Endothelial cell of hepatic sinusoid (primary cell): ENCODE results near the gene KLF16.

Experiments used
- in situ Hi-C: cut with HindIII; loops from 2 replicates; pipeline ENCODE4 v1.10.0; 2017; ENCODE audit warnings: low sequenced_read_pairs

Gene KLF16

DNA sequence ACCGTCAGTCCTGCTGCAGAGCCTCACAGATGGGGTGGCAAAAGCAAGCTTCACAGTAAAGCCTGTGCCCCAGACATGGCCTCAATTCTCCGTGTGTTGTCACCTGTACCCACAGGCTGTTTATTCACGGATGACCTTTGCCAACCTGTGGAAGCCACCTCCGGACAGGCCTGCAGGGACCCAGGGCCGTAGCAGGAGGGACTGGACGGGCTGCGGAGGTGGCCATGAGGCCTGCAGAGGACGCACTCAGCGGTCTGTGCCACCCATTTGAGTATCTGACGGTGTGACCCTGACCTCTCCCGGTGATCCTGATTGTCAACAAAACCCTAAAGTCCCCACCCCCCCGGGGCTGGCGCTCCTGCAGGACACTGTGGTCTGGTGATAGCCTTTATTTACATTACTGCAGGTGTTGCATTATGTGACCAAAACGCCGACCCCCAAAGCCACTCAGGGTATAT is 7.8 kb upstream of the KLF16 start:
- in situ Hi-C loops, result no loop called here

DNA sequence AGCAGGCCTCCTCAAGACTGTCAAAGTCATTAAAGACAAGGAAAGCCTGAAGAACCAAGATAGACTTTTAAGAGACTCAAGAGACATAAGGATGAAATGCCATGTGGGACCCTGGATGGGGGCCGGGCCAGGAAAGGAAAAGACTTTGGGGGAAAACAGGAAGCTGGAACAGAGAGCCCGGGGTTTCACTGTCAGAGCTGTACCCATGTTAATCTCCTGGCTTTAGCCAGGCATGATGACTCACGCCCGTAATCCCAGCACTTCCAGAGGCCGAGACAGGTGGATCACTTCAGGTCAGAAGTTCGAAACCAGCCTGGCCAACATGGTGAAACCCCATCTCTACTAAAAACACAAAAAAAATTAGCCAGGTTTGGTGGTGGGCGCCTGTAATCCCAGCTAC is 5.6 kb upstream of the KLF16 start:
- in situ Hi-C loops, result no loop called here

DNA sequence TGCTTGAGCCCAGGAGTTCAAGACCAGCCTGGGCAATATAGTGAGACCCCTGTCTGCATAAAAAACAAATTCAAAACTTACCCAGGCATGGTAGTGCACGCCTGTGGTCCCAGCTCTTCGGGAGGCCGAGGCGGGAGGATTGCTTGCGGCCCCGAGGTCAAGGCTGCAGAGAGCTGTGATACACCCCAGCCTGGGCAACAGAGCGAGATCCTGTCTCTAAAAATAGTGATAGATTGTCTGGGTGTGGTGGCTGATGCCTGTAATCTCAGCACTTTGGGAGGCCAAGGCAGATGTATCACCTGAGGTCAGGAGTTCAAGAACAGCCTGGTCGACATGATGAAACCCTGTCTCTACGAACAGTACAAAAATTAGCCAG is 4.0 kb upstream of the KLF16 start:
- in situ Hi-C loops, result no loop called here

DNA sequence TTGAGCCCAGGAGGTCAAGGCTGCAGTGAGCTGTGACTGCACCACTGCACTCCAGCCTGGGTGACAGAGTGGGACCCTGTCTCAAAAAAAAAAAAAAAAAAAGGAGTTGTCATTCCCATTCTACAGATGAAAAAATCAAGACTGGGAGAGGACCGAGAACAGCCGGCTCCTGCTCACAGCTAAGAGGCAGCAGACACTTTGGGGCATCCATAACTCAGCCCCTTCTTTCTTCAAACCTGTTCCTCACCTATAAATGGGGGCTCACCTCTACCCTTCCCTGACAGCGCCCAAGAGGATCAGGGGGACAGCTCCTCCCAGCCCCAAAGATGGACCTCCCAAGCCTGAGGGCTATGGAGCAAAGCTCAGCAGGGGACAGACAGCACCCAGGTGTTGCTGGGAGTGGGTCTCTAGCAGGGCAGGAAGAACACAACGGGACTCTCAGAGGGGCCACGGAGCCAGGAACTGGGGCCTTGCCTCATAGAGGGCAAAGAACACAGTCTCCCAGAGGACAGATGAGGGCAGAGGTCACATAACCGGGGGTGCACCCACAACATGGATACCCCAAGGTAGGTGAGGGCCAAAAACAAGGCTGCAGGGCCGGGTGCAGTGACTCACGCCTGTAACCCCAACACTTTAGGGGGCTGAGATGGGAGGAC is 3.4 kb upstream of the KLF16 start:
- in situ Hi-C loops, result no loop called here

DNA sequence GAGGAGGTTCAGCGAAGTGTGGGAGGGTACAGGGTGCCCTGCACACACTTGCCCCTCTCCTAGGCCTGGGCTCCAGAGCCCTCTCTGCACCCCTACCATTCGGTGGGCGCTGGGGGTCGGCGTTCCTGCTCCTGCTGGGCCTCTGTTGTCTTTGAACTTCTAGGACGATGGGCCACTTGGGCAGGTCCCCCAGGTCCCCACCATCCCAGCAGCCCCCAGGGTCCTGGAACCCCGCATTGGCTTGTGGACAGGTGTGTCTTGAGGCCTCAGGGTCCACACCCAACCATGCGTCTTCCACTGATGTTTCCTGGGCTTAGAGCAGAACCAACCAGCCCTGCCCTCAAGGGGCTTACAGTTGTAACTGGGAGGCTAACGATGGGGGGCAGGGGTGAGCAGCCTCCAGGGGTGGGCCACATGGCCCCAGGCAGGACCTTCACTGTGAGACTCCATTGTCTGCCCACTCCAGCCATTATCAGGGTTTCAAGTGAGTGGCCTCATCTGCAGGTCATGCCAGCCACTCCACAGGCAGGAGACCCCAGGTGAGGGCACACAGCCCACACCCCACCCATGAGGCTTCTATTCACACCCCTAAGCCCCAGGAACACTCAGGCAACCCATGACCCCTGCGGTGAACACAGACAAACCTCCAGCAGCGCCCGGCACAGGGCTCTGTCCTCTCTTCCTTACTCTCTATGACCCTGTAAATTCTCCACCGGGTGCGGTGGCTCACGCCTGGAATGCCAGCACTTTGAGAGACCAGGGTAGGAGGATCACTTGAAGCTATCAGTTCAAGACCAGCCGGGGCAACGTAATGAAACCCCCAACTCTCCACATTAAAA is 2.0 kb upstream of the KLF16 start:
- in situ Hi-C loops, result no loop called here

DNA sequence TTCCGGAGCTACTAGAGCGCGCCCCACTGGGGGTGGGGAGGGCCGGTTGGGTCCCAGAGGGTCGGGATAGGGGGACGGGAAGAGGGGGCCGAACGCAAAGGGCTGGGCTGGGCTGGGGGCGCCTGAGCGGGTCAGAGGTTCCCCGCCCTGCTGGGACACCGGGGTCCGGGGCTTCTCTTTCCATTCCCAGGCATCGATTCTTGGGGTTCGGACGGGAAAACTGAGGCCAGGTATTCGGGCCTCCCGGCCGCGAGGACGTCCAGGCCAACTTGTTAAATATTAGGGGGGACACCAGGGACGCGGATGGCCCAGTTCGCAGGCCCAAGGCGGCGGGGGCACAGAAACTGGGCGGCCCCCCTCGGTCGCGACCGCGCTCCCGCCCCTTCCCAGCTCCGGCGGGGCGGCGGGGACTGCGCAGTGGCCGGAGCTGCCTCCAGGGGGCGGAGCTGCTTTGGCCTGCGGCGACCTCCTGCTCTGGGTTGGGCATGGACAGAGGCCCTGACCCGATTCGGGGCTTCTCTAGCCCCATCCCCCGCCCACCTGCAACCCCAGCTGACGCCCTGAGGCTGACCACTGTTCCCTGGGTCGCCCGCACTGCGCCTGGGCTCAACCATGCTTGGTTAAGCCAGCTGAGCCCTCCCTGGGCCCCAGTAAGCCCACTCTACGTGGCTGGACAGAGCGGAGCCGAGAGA is 1.2 kb upstream of the KLF16 start:
- in situ Hi-C loops, result no loop called here

DNA sequence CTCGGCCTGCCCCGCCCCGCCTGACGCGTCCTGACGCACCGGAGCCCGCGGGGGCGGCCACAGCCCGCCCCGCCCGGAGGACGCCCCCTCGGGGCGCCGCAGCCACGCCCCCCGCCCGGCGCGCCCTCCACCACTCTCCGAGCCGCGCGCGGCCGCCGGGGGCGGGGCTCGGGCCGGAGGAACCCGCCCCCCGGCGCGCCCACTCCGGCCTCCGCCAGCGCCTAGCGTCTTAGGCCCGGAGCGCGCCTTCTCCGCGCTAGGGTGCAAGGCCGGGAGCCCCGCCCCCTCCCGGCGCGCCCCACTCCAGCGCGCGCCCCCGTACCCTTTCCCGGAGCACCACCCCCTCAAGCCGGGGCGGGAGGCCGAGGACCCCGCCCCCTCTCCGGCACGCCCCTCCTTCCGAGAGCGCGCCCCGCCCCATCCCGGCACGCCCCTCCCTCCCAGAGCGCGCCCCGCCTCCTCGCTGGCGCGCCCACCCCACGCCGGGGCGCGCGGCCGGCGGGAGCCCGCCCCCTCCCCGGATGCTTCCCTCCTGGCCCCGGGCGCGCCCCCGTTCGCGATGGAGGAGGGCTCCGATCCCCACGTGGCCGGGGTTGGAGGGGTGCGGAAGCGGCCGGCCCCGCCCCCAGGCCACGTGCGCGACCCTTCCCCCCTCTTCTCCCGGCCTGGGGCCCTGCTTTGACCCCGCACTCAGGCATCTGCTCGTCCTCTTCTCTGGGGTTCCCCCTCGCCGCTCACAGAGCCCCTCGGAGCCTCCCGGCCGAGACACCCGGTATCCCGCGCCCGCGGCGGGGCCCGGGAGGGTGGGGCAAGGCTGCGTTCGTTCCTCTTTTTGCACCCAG is 480 bp upstream of the KLF16 start:
- in situ Hi-C loops, result no loop called here

DNA sequence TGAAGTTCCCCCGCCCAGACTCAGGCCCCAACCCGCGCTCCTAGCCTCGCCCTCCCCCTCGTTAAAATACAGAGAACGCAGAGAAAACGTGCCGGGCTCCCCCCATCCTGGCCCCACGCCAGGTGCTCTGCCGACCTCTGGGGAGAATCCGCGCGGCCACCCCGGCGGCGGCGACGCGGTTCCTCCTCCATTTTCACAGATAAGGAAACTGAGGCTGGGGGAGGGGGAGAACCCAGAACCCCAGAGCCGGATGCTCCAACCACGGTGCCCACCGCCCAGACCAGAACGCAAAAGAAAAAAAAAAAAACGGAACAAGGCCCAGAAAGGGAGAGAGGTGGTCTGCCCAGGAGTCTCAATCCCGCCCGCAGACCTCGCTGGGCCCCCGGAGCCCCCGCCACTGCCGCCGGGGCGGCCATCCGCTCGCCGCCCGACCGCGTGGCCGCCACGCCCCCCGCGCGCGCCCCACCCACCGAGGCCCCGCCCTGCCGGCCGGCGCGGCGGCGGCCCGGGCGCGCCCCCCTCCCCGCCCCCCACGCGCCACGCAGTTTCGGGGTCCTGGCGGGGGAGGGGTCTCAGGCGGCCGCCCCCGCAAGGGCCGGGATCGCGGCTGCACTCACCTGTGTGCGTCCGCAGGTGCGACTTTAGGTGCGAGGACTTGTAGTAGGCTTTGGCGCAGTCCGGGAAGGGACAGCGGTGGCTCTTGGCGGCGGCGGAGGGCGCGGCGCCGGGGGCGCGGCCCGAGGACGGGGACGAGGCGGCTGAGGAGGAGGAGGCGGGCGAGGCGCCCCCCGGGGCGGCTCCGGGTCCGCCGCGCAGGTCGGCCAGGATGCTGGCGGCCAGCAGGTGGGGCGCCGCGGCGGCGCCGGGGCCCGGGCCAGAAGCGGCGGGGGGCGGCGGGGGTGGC is 703 bp downstream of the KLF16 start:
- in situ Hi-C loops, result no loop called here

DNA sequence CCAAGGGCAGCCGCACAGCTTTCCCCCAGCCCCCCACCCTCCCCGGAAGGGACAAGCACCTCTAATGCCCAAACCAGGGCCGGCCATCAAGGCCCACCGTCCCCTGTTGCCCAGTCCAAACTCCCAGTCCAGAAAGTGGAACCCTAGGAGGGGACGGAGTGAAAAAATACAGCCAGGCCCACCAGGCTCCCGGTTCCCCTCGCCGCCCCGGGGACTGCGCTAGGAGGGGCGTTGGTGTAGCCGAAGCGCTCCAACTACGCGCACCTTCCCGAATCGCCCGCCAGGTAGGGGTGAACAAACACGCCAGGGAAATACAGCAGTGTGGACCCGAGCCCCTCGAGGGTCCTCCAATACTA is 1.3 kb downstream of the KLF16 start:
- in situ Hi-C loops, result no loop called here

DNA sequence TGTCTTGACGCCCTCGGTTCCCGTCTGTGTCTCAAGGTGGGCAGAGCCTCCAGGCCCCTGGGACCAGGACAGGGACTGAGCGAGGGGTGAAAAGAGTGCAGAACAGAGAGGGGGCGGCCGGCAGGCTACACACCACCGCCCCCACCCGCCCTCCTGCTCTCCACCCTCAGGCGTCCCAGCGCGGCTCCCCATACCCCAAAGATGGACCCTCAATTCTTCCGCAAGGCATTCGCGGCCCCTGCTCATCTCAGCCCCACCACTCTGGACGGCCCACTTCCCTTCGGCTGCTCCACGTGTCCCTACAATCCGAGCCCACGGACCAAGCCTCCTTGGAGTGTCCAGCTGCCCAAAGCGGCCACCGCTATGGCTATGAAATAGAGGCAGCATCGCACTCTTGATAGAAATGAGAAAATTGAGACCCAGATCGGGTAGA is 1.8 kb downstream of the KLF16 start:
- in situ Hi-C loops, result no loop called here

DNA sequence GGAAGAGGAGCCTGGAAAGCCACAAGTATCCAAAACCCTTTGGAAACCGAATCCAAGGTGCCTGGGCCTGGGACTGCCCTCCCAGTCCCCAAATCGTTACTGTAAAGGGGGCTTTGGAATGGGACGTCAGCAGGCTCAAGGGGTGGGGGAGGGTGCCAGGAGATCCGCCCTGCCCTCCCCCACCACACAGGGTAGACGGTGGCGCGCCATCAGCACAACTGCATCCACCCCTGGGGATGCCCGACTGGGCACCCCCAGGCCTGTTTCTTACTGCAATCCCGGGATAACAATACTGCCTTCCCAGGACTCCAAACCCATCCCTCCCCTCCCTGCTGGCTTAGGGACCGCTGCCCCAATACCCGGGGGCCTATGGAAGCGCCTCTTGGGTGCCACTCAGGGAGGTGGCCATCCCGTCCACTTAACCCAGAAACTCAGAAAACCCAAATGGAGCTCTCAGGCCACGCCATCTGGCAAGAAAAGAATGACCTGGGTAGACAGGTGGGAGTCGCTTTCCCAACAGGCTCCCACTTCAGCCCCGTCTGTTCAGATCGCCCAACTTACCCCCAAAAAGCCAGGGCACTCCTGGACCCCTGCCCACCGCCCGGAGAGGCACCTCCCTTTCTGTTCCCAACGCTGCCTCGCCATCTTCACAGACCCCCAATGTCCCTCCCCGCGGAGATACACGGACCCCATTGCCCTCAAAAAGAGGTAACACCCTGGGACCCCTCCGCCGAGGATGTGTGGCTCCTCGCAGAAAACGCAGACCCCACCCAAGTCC is 2.4 kb downstream of the KLF16 start:
- in situ Hi-C loops, result no loop called here

DNA sequence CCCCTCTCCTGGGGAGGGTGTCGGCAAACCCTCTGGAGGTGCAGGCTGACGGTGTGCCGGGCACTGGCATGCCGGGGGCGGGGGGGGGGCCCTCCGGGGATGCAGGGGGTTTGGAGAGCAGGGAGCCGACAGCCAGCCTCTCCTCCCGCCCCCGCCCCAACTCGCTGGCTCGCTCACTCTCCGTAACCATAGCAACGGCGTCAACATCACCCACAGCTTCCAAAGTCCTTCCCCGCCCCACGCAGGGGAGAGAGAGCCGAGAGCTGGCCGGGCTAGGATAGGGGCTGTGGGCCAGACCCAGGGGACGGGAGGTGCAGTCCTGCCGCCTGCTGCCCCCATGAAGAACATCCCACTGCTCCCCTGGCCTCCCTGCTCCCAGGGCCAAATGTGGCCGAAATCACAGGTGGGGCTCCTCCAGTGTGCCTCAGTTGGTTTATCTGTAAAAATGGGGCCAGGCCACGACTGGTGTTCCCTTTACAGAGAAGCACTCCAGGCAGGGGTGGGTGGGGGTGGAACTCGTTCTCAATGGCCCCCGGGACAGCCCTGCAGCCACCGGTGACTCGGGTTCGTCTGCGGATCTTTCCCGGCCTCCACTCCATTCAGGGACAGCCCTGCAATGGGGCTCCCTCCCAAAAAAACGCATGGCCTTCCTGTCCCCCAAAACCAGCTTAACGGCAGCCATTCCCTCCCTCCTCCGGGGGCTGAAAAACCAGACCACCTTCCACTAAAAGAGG is 3.2 kb downstream of the KLF16 start:
- in situ Hi-C loops, result no loop called here

DNA sequence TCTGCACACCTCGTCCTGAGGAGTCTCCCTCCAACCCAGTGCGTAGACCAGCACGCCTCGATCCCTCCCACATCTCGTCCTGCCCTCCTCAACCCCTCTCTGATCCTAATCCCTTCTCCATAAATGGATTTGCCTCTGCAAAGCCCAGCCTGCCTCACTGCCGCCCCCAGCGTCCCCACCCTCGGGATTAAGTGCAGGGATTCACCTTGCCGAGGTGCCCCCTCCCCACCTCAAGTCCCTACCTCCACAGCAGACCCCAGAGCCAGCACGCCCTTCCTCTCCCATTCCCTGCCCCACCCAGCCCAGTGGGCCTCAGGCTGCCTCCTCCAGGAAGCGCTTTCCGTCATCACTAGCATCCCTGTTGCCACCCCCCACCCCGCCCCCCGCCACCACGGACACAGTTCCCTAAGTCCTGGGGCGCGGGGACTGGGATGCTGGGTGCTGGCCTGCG is 4.0 kb downstream of the KLF16 start:
- in situ Hi-C loops, result no loop called here

DNA sequence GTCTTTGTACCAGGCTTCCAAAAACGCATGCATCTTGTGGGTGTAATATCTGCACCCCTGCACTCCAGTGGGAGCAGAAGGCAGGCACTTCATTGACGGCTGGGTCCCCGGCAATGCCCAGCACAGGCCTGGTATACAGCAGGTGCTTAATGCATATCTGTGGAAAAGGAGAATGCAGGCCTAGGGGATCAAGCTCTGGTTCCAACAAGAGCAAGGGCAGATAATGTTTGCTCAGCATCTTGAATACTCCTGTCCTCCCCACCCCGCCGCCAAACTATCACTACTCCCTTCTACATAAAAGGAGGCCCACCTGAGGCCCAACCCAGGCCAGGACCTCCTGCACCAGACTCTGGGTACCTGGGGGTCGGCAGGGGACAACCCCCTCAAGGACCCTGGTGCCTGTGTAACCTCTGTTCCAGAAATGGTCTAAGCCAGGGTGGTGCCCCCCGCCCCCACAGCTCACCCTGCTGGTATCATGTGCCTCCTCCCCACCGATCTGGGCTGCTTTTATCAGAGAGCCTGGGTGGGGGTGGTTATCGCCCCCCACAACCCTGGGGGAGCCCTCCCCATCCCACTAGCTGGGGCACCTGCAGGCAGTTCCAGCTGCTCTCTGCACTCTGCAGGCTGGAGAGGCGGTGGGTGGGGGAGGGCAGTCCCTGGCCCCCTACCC is 4.8 kb downstream of the KLF16 start:
- in situ Hi-C loops, result no loop called here

DNA sequence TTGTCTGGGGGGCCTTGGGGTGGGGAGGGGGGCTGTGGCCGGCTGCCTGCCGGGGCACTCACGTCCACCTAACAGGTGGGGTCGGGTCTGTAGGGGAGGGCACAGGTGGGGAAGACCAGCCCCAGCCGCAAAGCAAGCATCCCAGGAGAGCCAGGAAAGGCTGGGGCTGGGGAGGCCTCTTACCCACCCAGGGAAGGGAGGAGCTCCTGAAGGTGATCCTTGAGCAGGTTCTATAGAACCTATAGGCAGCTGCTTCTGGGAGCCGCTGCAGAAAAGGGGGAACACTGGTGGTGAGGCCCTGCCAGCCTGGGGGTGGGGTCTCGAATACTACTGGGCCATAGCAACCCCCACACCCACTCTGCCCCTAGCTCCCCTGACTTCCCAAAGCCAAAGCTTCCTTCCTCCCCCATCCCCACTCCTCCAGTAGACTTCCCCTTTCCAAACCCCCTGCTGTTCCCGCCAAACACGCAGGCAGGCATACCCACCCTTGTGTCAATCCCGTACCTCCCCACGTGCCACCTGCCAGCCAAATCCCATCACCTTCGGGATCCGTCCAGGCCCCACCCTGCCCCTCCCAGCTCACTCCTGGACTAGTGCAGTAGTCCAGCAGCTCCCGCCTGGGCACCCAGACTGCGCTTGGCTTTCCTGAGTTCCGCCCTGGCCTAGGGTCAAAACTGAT is 5.6 kb downstream of the KLF16 start:
- in situ Hi-C loops, result no loop called here

DNA sequence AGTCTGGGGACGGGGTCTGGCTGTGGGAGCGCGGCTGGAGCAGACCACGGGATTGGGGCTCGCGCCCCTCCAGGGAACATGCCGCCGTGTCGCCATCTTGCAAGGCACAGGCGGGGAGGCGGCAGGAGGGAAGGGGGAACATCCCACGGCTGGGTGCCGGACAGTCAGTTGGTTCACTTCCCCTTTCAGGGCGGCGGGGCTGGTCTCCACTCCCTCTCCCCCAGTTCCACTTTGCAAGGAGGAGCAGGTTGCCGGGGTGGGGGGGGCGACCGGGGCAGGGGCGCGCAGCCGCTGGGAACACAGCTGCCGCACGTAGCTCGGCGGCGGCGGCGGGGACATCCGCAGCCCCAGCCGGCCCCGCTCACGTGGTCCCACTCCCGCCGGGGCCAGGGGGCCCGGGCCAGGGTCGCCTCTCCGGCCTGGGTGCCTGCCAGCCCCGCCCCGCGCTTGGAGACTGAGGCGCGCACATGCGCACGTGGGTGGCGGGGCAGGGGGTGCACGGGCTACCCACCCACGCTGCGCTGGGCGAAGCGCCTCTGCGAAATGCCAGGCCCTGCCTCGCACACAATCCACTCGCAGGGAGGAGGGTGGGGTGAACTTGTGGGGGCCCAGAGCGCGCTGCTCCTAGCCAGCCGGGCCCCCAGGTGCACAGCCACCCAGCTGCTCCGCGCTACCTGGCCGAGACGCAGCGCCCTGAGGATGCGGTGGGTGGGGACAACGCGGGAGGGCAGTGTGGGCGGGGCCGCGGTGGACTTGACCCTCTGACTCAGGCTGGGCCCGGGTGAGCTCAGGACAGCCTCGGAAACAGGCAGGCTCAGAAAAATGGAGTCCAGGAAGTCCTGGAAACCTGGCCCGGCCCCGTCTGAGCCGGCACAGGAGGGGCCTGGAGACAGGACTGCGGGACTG is 6.4 kb downstream of the KLF16 start:
- in situ Hi-C loops, result no loop called here

DNA sequence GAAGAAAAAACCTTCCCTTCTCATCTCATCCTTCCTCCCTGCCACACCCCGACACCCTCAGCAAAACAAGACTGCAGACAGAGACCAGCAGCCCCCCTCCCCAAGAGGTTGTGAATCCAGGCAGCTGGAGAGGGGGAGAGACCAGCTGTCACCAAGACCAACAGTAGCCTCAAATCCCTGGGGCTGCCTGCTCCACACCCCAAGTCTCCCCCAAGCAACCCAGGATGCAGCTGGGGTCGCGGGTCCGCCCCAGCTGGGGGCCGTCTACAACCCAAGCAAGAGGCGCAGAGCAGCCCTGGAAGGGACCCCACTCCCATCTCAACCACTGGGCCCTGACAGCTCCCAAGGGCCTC is 7.1 kb downstream of the KLF16 start:
- in situ Hi-C loops, result no loop called here
